GM18867 (cell line): ENCODE data around the gene NCF4.

ENCODE experiments used
- ATAC-seq: cut with Tn5 transposase; IDR thresholded peaks from one replicate; pipeline ENCODE4 v1.9.1; 2021; ENCODE audit warnings: mild to moderate bottlenecking, moderate library complexity; ENCODE audit not compliant: unreplicated experiment

NCF4 gene

DNA sequence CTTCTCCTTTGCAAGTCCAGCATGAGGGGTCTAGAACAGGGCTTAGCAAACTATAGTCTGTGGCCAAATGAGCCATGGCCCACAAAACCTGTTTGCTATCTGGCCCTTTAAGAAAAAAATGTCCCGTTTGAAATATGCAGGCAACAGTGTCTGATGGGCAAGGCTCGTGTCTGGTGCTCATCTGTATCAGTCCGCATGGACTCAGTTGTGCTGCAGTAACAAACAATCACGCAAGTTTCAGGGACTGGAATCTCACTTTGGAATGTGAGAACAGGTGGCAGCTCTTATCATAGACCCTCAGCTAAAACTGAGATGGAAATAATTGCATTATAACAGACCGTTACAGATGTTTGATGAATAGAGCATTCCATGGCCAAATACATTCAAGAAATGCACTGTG lies 24.9 kb upstream of the NCF4 start:
- no peak for ATAC-seq

DNA sequence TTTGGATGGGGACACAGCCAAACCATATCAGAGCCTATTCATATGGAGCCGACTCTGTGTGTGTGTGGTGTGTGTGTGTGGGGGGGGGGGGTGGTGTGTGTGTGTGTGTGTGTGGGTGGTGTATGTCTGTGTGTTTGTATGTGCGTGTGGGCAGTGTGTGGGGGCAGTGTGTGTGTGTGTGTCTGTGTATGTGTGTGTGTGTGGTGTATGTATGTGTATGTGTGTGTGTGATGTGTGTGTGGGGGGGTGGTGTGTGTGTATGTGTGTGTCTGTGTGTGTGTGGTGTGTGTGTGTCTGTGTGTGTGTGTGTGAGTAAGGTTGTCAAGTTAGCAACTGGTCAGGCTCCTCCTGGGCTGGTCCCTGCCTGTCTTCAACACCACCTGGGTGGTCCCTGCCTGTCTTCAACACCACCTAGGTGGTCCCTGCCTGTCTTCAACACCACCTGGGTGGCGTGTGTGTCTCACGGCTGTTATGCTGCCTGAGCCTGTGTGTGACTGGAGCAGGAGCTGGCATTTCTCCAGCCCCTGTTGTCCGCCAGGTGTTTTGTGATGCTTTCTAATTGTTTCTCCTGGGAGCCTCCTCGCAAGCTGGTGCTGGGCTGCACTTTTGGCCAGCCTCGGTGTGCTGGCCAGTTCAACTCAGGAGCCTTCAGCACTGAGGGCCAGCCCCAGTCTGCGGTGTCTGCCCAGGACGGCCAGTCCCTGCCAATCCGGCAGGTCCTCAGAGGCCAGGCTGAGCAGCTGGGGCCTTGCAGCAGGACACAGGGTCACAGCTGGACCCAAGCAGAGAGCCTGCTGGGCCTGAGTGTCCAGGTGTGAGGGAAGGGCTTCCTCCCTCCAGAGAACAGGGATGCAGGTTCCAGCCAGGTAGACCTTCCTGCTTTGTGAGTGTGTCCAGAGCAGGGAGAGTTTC lies 22.4 kb upstream of the NCF4 start:
- ATAC-seq = no peak

DNA sequence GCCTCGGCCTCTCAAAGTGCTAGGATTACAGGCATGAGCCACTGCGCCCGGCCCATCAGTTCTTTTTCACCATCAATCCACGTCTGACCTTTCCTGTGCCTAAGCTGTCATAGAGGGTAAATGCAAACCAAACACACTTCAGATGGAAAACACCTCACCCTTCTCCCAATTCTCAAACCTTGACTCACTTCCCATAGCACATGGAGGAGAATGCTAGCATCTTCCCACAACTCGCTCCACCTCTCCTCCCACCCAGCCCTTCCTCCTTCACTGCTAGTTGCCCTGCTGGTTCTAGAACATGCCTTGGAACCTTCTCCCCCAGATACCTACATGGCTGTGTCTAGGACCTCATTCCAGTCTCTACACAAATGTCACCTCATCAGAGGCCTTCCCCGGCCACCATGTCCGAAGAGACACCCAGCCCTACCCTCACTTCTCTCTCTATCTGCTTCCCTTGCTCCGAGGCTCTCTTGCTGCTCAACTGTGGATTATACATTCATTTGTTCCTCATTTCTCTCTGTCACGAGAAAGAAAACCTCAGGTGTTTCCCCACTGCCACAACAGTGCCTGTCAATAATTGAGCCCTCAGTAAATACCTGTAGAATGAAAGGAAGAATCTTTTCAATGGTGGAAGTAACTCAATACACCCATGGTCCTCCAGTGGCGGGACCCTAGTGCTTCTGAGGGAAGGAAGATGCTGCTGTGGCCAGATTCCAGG lies 21.3 kb upstream of the NCF4 start:
- no peak for ATAC-seq

GRCh38 chr22:36840106-36840505 lies 20.7 kb upstream of the NCF4 start:
- ATAC-seq = no peak

GRCh38 chr22:36846271-36846670 lies 14.5 kb upstream of the NCF4 start:
- no peak for ATAC-seq

GRCh38 chr22:36846949-36847348 lies 13.9 kb upstream of the NCF4 start:
- no peak for ATAC-seq

- no peak for ATAC-seq
Measured at GRCh38 chr22:36850056-36850455, 10.8 kb upstream of the NCF4 start.

GRCh38 chr22:36850682-36851081 lies 10.1 kb upstream of the NCF4 start:
- ATAC-seq = no peak

DNA sequence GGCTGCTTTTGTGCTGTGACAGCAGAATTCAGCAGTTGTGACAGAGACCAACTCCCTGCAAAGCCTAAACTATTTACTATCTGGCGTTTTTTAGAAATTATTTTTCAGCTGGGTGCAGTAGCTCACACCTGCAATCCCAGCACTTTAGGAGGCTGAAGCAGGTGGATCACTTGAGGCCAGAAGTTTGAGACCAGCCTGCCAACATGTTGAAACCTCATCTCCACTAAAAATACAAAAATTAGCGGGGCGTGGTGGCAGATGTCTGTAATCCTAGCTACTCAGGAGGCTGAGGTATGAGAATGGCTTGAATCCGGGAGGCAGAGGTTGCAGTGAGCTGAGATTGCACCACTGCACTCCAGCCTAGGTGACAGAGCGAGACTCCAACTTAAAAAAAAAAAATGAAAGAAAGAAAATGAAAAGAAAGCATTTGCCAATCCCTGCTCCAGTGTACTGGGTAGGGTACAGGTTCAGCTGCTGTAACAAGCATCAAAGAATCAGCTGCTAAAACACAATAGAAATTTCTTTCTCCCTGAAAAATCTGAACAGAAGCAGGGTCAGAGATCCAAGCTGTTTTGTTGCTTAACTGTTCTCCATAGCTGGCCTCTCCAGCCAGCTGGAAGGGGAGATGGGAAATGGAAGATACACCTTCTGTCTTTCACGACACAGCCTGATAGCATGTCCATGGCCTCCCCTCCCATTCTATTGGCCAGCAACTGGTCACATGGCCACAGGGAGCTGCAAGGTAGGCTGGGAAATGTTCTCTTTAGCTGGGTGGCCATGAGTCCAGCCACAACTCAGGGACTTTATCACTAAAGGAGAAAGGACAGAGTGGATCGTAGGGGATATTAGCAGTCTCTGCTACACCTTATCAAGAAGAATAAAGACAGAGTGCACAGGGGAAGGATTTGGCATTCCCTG lies 8.5 kb upstream of the NCF4 start:
- no peak for ATAC-seq

DNA sequence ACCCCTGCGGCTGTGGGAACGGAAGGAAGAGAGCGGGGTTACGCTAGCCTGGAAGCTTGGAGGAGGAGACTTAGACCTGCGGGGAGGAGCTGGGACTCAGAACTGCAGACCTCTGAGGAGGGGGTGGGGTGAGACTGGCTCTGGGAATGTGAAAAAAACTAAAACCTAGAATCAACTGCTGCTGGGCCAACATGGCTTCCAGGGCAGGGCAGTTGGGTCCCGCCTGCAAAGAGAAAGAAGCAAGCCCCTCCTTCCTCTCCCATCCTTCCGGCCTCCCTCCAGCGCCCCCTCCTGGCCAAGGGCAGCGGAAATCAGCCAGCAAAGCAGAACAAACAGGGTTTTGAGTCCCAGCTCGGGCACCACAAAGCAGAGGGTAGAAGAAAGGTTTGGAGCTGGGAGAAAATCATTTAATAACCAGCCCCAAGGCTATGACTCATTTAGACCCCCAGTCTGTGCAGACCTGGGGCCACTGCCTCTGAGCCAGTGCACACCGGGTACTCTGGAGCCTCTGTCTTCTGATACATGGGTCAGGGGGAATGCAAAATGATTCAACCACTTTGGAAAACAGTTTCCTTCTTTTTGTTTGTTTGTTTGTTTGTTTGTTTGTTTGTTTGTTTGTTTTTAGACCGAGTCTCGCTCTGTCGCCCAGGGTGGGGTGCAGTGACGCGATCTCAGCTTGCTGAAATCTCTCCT lies 7.3 kb upstream of the NCF4 start:
- no peak for ATAC-seq

DNA sequence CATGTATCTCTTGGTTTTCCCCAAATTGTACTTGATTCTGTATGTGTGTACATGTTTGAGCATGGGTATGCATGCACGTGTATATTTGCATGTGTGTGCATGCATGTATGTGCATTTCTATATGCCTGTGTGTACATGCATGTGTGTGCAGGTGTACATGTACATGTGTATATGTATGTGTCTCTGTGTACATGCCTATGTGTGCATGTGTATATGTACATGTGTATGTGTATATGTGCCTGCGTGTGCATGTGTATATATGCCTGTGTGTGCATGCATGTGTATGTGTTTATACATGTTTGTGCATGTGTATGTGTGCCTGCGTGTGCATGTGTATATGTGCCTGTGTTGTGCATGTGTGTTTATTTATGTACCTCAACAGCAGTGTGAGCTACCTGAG lies 5.3 kb upstream of the NCF4 start:
- ATAC-seq = no peak

DNA sequence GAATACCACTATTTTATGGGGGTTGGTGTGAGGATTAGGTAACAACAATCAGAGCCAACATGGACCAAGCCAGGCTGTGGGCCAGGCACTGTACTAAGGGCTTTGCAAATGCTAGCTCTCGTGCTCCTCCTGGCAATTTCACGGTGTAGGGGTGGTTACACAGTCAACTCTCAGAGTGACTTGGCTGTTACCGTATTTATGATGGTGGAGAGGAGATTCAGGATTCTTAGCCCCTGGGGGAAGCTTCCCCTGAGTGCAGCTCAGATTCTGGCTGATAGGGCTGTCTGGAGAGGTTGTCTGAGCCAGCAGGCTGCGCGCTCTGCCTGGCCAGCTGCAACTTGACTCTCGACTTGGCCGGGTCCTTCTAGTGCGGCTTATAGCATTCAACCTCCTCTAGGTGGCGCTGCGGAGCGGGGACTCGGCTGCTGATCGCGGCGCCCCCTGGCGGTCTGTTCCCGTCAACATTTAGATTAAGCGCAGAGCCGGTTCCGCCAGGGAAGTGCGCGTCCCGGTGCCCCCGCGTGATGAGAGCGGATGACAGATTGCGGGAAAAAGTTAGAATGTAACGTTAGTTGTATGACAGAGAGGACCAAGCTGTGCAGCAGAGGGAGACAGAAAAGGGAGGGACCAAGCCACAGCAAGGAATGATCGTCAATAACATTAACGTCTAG lies 4.5 kb upstream of the NCF4 start:
- peak; percentile 45 for ATAC-seq

DNA sequence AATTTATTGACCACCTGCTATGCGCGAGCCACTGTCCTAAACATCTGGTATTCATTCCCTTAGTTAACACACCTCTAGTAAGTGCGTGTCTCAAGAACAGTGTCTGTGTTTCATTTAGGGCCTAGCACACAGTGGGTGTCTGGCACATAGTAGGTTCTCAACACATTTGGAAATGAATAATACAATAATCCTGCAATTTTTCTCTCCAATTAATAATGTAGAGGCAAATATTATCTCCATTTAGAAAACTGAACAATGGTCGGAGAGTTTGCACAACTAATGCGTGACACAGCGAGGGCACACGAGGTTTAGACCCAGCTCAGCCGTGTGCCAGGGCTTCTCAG lies 4.0 kb upstream of the NCF4 start:
- no peak for ATAC-seq

GRCh38 chr22:36858156-36858555 lies 2.6 kb upstream of the NCF4 start:
- ATAC-seq = no peak

DNA sequence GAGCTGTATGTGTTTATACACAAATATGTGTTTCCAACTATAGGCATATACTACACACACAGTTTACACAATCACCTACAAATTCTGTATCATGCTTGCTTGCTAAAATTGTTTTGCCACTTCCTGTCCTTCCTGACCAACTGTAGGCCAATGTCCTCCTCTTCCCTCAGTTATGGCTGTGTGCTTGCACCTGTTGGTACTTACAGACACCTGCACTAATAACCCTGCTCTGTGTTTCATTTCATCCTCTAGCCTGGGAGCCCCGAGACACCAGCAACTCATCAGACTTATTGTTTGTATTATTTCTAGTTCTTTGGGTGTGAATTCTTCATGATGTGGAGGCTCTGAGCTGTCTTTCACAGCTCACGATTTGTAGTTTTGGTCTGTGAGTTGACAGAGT lies 1.8 kb upstream of the NCF4 start:
- no peak for ATAC-seq

- ATAC-seq = no peak
Measured at GRCh38 chr22:36860017-36860416, 789 bp upstream of the NCF4 start.

DNA sequence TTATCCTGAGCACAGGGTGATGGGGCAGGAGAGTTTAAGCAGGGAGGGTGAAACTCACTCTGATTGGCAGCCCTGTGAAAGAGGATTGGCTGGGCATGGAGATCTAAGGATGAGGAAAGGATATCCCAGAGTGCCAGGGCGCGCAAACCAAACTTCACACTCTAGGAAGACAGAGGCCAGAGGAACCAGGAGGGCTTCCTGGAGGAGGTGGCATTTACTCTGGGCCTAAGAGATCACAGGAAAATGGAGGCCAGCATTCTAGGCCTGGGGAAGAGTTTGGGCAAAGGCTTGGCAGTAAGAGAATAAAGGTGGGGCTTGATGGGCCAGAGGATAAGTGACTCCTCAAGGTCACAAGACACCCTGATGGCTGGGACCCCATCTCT lies 377 bp upstream of the NCF4 start:
- no peak for ATAC-seq

DNA sequence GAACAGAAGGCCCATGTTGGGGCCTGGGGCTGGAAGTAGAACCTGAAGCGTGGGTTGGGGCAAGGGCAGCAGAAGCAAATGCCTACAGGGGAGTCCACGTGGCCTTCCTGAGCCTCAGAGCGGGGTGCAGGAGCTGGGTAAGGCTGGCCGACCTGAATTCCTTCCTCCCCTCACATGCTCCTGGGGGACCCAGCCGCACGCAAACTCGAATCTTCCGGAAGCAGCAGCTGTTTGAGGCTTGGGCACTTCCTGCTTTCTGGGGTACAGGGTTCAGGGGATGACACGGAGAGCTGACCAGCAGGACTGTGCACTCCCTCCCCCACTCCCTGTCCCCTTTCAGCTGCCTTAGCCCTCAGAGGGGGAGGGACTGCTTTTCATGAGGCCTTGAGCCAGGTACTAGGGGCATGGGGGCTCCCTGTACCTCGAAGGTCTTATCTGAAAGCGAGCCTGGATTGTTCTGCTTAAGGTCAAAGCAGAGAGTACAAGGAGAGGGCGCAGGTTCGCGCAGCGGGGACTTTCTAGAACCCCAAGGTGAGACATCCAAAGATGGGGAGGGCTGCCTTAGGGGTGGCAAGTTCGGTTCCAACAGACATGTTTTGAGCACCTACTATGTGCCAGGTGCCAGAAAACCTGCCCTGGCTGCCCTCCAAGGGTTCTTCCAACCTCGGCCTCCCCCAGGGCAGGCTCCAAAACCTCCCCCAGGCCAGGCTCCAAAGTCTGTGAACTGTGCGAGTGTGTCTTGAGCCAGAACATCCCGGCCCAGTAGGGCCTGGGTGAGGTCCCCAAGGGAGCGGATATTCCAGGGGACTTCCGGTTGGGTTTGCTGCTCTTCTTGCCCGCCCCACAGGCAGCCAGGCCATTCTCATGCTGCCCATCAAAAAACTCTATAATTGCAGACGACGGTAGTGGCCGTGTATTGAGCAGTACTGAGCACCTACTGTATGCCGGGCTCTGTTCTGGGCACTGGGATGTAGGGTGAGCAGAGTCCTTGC lies 1.7 kb downstream of the NCF4 start:
- no peak for ATAC-seq

DNA sequence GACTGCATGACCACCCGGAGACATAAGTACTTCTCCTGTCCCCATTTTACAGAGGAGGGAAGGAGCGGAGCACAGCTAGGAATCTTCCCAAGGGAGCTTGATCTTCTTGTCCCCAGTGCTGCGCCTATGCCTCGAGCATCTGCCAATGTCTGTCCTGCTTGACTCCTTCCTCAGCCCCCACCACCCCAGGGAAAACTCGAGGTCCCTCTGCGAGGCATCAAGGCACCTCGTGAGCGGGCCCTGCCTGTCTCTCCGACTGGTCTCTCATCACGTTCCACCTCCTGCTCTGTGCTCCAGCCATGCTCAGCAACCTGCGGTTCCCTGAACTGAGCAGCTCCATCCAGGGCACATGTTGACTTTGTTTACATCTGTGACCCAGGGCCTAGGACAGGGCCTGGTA lies 2.5 kb downstream of the NCF4 start:
- ATAC-seq = no peak
